HG02610 (cell line): ENCODE results near the gene AGAP1.
"Not testable (repeated sequence)": the region's sequence is repeated elsewhere in the genome, so short reads cannot be mapped to it uniquely, and the experiment has no call there.

Experiments
- ATAC-seq: cut with Tn5 transposase; IDR thresholded peaks from one replicate; pipeline ENCODE4 v1.9.1; 2021; ENCODE audit warnings: mild to moderate bottlenecking, moderate library complexity; ENCODE audit not compliant: unreplicated experiment

Gene AGAP1

DNA sequence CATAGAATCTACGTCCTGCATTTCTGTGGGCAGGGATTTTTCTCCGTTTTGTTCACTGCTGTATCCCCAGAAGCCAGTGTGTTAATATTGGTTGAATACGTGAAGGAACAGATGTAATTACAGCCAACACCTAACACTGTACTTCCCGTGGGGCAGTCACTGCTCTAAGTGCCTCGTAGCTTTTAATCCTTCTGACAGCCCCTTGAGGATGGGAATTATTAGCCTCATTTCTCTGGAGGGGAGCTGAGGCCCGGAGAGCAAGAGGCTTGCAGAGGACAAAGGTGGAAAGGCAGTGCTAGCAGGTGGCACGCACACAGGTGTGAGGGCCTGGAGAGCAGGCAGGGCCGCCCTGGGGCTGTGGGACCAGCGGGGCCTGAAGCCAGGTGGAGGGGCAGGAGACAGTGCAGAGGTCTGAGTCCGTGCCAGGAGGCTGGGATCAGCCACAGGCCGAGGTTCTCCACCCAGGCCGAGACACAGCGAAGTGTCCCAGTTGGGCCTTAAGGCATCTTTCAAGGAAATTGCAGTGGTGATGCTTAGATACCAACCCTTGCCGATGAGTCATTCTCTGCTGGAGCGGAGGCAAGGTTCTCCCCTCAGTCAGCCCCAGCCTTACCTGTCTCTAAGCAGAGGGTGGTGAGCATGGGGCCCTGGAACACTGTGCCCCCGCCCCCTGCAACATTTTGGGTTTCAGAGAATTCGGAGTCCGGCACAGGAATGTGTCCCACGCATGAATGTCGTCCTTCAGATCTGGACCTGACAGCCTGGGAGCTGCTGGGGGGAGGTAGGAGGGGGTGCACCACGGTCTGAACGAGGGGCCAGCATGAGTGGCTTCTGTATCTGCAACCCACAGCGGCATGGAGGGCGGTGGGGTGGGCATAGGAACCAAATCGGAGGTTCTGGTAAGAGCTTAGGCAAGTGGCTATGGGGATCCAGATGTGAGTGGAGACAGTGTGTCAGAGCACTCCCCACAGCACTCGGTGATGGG is 551.7 kb downstream of the AGAP1 start:
- no peak for ATAC-seq

DNA sequence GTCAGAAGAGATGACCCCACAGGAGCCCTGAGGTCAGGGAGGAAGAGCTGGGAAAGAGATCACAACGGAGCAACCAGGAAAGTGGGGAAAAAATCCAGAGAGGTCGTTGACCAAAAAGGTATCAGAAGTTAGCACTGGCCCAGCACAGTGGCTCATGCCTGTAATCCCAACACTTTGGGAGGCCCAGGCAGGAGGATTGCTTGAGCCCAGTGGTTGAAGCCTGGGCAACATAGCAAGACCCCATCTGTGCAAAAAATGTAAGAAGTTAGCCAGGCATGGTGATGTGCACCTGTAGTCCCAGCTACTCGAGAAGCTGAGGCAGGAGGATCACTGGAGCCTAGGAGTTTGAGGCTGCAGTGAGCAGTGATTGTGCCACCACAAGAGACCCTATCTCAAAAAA is 552.9 kb downstream of the AGAP1 start:
- ATAC-seq = no peak

DNA sequence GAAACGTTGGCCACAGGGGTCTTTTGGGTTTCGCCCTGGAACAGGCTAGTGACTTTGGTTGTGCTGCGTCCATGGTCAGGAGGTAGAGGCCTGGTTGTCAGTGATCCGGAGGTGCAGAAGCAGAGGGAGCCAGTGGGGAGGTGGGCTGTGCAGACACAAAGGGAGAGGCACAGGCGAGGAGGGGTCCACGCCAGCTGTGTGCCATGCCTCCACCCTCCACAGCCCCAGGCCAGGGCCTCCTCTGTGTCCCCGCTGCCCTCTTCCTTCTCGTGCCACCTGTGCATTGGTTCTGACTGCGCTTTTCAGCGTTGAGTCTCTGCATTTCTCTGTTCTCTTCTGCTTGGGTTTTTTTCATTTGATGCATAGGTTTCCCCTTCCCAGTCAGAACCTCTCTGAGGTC is 553.3 kb downstream of the AGAP1 start:
- ATAC-seq = no peak

DNA sequence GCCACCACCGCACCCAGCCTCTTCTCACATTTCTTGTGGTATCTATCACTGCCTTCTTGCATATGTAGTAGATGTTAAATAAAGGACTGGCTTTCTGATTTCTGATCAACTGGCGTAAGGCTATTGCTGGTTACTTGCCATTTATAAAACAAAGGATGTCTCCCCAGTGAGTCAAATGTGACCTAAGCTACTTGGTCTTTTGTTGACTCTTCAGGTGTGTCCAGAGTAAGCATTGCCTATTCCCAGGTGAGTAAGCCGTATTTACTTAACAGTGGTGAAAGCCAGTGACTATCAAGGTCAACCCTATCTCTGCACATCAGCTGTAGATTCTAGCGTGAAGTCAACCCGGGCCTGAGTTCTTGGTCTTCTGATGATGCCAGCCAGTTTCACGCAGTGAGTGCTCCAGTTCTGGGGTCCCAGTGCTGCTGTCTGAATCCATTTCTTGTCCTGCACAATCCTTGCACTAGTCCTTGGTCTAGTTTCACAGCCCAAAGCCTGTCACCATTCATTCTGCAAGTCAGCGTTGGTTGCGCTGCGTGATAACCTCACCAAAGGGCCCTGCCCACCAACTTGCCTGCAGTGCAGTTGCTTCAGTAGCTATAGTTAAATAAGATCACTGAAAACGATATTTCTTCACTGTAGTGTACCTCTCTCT is 554.2 kb downstream of the AGAP1 start:
- no peak for ATAC-seq

DNA sequence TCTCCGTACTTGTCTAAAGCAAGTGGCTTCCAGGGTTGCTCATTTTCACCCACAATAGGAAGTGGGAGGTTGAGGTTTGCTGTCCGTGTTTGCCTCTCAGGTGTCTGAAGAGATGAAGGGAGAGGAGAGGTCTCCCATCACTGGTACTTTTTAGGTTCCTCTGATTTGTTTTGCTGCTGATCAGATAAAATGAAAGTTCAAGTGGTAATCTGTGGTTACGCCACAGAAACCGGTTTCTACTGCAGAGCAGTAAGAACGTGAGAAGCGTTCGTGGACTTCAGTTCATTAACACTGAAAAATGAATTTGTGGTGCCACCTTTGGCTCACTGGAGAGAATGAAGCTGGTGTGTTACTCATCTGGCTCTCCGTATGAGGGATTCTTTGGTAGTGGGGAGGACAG is 556.1 kb downstream of the AGAP1 start:
- ATAC-seq = no peak

DNA sequence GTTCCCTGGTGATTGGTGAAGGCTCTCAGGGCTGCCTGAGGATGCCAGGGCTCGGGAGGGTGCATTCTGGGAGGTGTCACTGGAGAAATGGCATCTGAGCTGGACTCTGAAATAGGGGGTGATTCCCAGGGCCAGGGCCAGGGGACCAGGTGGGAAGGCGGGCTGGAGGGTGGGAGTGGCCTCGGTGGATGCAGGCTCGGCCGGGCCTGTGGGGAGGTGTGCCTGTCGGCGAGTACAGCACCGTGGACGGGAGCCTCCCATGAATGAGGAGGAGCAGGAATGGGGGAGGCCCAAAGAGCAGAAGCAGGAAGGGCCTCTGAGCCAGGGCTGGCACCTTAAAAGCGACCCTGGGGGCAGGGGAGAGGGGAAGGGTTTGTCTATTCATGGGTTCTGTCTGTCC is 557.5 kb downstream of the AGAP1 start:
- ATAC-seq = no peak

DNA sequence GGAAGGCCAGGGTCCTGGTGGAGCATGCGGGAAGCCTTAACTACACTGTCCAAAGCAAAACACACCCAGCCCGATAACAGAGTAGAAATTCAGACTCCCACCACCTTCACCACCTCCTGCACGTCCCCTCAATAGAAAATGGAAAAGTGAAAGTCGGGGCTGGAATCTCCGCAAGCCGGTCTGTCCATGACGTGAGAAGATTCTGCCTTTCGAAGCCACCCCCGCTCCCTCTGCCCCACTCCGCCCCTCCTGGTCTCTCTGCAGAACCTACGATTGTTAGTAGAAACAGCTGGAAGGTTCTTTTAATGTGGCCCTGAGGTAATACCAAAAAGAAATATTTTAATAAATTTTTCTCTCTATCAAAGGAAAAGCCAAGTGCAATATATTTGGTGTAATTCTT is 558.0 kb downstream of the AGAP1 start:
- ATAC-seq = no peak

DNA sequence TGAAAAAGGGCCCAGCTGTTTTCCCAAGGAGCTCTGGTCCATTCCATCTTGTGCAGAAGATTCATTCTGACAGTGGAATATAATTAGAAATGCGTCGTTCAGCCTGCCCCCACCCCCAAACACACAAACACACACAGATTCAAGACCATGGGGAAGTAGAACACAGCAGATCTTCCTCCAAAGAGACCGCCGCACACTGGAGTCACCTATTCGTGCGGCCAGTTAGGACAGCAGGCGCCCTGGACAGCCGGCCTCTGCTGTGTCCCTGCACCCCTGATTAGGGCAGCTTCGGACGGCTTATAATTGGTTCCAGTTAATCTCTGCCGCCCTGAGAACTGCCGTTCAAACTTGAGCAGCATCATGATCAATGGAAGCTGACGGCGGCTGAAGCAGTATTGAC is 558.4 kb downstream of the AGAP1 start:
- no peak for ATAC-seq

DNA sequence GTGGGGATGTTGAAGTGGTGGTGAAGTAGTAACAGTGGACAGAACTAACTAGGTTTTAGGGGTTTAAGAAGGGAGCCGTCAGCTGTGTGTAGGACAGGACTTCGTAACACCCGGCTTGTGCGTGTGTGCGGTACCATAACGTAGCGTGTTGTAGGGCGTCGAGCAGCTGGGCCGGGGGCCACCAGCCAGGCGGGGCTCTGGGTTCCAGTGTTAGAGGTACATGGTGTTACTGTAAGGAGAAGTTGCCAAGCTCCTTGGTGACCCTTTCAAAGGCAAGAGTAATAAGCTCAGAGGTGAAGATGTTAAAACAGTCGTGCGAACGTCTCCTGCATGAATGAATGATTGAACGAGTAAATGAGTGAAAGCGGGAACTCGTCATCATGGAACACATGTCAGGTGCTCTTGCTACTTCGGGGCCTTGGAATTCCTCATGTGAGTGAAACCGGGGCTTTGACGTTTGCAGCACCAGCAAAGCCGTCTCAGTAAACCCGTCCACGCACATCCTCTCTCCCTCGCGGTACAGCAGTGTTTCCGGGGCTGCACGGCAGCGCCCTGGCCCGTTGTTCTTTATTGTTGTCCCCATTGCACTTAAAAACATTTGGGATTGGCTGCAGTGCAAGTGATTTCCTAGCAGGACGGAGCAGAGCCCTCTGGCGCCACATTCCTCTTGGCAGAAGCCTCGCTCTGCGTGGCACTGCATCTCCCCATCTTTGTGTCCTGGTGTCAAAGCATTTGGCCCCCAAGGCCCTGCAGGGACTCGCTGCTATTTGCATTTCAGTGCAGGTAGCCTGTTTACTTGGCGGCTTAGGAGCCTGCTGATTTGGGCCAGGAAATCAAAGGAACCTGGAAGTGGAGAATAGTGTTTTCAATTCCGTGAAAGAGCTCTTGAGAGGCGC is 559.3 kb downstream of the AGAP1 start:
- ATAC-seq = no peak

DNA sequence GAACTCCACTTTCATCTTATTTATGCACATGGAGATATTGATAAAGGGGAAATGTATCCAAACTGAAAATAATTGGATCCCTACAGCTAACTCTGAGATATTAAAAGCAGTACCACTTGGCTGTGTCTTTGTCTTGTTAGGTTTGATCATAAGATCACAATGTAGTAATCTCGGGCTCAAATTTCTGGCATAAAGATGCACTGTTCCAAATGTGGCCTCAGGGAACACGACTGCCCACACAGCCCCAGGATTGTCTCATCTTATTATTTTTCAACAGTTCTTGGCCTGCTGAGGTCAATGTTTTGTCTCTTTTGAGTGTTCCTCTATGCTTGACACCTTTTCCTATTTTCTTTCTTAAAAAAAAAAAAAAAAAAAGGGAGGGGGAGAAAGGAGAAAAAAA is 560.3 kb downstream of the AGAP1 start:
- no peak for ATAC-seq

DNA sequence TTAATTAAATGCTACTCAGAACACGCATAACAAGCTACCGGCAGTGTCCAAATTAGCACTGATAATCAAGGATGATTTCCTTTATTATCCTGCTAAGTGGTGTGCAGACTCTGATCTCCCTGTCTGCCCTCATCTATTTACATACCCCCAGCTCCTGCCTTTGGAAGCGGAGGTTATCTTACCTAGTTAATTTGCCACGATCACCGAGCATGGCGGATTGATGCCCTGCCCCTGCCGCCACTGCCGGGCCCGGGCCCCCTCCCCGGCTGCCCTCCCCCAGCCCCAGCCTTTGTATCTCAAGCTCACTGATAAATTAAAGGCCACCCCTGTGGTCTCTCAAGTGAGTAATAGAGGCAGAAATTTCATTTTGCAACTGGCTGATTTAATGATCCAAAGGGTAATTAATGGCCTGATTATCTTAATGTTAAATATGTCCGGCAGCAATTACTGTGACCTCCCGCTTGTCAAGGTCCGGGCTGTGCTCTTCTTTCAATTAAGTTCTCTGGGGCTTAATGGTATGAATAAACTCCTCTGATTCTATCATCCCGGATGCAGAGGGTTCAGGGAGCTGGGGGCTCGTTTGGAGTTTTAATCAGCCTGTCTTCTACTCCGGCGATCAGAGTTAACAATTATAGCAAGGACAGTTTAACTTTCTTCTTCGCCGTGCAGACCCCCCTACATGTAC is 560.9 kb downstream of the AGAP1 start:
- no peak for ATAC-seq

DNA sequence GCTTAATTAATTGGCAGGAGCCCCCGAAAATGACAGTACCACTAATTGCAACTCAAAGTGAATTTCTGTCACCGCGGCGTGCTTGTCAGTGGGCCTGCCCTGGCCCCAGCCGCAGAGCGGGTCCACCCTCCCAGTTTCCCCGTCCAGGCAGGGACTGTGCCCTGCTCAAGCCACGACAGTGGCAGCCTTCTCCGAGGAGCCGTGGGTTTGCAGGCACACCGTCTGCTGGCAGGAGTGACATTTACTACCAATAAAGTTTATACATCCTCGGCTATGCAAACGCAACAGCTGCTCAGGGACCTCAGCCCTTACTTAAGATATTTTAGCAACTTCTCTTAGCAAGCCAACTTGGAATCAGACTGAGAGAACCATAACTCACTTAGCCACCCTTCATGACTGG is 561.6 kb downstream of the AGAP1 start:
- ATAC-seq = no peak

DNA sequence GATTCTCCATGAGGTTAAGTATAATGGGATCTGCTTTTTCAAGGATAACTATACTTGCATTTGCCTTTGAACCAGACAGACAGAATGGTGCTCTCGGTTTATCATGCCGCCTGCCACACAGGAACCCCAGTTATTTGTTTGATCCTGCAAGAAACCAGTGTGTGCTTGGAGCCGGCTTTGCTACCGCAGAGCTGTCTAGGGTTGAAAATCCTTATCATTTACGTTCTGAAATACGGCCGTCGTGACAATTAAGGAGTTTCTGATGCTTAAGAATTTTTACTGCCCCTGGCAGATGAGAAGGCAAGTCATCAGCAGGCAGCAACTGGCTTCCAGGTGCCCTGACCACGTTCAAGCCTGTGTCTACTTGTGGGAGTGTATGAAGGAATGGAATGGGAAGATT is 562.3 kb downstream of the AGAP1 start:
- no peak for ATAC-seq

DNA sequence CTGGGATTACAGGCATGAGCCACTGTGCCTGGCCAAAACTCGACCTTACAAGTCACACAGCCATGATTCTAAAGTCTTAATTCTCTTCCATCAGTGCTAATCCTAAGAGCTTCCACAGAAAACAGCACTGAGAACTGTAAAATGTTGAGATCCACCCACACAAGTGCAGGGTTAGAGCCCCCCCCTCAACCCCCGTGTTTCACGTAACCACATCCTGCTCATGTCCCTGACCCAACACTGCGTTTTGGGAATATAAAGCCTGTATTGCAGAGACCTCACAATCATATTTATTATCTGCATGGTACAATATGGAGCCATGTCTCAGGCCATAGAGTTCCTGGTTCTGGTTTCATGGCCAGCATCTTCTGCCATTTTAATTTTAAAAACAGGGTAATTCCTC is 563.5 kb downstream of the AGAP1 start:
- no peak for ATAC-seq

DNA sequence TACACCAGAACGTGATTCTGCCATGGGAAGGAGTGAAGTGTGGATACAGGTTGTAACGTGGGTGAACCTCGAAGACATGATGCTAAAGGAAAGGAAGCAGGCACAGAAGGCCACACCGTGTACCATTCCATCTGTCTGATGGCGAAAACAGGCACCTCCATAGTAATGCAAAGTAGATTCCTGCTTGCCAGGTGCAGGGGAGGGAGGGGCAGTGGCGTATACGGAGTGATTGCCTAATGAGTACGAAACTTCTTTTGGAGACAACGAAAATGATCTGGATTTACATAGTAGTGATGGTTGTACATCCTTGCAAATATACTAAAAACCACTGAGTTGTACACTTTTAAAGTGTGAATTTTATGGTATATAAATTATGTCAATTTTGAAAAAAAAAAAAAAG is 567.7 kb downstream of the AGAP1 start:
- no peak for ATAC-seq

DNA sequence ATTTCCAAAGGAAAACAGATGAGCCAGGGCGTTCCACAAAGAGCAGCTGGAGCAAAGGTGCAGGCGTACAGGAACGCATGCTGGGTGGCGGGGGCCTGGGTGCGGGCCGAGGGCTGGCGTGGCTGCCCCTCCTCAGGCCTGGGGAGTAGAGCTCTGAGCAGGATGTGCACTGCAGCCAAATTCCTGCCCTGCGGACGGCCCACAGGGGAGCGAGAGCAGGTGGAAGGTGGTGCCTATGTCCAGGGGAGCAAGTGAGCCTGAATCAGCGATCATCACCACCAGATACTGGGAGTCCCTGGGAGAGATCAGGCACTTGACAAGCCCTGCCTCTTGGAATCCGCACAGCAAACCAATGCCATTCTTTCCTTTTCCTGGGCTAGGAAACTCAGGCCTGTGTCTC is 568.1 kb downstream of the AGAP1 start:
- ATAC-seq = no peak

DNA sequence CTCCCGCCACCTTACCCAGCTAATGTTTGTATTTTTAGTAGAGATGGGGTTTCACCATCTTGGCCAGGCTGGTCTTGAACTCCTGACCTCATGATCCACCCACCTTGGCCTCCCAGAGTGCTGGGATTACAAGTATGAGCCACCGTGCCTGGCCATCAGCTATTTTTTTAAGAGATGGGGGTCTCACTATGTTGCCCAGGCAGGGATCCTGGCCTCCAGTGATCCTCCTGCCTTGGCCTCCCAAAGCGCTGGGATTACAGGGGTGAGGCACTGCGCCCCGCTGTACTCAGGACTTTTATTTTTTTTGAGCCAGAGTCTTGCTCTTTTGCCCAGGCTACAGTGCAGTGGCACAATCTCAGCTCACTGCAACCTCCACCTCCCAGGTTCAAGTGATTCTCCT is 569.0 kb downstream of the AGAP1 start:
- not testable (repeated sequence) for ATAC-seq

DNA sequence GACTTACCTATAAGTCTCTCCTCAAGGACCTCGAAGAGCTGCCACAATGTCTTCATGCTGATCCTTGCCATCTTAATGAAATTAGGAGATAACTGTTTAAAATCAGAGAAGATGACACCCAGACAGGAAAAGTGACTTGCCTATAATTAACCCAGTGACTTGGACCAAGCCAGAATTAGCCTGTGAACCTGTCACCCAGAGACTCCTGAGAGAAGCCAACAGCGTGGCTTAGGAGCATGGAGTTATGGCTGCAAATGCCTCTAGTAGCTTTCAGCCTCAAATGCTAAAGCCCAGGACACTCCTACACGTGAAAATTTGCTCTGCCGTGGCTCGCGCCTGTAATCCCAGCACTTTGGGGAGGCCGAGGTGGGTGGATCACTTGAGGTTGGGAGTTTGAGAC is 570.2 kb downstream of the AGAP1 start:
- ATAC-seq = no peak

DNA sequence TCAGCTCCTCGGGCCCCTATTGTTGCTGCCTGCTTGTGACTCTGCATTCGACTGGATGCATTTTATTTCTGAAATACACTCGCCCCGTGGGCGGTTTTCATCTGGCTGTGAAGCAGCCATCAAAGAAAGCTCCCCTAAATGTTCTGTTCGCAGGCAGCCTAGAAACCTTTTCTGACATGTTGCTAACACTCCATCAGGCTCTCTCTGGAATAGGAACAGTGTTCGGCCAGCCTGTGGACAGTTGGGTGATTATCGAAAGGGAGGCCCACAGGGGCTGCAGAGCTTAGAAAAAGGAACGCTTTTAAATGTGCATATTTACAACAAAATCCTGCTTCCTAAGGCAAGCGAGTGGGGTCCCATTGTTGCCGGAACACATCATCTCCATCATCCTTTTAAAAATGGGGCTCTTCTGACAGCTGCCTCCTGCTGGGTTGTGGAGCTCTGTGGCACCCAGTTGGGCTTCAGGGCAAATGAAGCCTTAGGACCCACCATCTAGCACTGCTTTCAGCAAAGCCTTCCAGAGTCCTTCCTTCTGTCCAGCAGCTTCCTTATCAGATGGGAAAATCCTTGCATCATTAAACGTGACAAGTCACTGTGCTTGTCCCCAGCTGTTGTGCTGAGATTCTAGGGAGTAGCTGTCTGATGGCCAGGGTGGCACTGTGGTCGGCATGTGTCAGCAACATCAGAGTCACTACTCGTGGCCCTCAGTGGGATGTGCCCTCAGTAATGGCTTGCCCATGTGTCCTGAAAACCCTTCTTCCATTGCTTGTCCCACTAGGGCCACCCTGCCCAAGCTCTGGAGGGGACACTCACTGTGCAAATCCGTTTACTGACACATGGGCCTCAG is 571.7 kb downstream of the AGAP1 start:
- no peak for ATAC-seq

DNA sequence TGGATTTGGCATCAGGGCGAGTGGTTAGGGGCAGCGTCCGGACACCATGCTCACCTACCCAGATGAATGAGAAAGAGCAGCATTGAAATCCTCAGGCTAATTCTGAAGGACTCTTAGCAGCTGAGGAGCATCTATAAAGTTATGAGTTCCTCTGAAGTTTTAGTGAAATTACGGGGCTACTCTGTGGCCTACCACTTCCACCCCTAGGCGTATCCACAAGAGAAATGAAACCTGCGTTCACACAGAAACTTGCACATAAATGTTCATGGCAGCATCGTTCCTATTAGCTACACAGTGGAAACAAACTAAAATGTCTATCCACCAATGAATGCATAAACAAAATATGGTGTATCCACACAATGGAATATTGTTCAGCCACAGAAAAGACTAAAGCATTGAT is 576.4 kb downstream of the AGAP1 start:
- no peak for ATAC-seq
